Stomach (tissue), 4 donors: ENCODE results near the gene SSX5.
"Not testable (repeated sequence)": the region's sequence is repeated elsewhere in the genome, so short reads cannot be mapped to it uniquely, and the experiment has no call there.

Experiments
- POLR2A ChIP-seq, 4 donors: fragments of 450-650 bp; IDR thresholded peaks; one replicate each; pipeline ENCODE4 v1.6.1; 2016; ENCODE audit warnings: antibody characterized with exemption in 4 of 4, control low read depth in 2 of 4, mild to moderate bottlenecking in 1 of 4, moderate library complexity in 1 of 4
- POLR2AphosphoS5 ChIP-seq, 3 donors: sonication (generic); formaldehyde crosslinking; IDR thresholded peaks; one replicate each; pipeline ENCODE4 v1.6.1; 2016; ENCODE audit warnings: antibody characterized with exemption in 3 of 3
- TF ChIP-seq, protein P1 (sequence below), 7 experiments: fragments of 450-650 bp in 4 of 7; fragments of 200-600 bp in 3 of 7; sonication (generic) in 3 of 7; IDR thresholded peaks; one replicate each; pipeline ENCODE4 v1.5.1; 2016 to 2019; ENCODE audit warnings: antibody characterized with exemption in 7 of 7, control low read depth in 2 of 7, mild to moderate bottlenecking in 1 of 7

DNA sequence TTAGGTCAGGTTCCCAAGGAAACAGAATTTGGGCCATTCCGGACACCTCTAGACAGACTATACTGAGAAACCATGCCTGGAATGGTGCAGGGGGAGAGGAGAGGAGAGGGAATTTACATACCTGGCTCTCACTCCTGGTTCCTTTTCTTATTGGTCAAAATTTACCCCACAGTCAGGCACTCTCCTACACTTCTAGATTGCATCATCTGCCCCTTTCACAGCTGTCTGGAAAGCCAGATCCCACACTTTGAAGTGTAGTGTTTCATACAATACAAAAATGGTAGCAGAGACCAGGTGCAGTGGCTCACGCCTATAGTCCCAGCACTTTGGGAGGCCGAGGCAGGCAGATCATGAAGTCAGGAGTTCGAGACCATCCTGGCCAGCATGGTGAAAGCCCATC is 27.6 kb upstream of the SSX5 start:
- TF ChIP-seq, protein P1, sequence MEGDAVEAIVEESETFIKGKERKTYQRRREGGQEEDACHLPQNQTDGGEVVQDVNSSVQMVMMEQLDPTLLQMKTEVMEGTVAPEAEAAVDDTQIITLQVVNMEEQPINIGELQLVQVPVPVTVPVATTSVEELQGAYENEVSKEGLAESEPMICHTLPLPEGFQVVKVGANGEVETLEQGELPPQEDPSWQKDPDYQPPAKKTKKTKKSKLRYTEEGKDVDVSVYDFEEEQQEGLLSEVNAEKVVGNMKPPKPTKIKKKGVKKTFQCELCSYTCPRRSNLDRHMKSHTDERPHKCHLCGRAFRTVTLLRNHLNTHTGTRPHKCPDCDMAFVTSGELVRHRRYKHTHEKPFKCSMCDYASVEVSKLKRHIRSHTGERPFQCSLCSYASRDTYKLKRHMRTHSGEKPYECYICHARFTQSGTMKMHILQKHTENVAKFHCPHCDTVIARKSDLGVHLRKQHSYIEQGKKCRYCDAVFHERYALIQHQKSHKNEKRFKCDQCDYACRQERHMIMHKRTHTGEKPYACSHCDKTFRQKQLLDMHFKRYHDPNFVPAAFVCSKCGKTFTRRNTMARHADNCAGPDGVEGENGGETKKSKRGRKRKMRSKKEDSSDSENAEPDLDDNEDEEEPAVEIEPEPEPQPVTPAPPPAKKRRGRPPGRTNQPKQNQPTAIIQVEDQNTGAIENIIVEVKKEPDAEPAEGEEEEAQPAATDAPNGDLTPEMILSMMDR (IDR thresholded peaks at IDR 0.05) = not testable (repeated sequence)
- not testable (repeated sequence) for TF ChIP-seq POLR2AphosphoS5, POLR2A (IDR thresholded peaks at IDR 0.05)
